ENCODE data around the gene ACP2.

ACP2 gene

DNA sequence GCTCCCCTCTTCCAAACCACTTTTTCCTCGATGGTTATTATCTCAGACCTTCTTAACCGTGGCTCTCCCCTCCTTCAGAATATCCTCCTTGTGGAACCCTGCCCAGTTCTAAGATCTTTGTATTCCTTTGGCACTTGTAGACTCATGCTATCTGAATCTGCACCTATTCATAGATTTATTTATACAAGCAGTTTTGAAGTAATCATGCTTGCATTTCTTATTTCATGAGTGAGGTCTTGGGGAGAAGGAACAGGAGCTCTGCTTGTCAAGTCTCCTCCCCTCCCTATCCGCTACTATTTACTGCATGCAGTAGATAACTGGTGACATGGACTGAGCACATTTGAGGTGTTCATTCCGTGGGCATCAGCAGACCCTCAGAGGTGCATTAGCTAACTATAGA is 15.9 kb upstream of the ACP2 start:
- Histone ChIP-seq H3K36me3 (no peaks in the 10 kb centered on the region), H3K4me3 (ENCODE audit: low read depth, low read length) (no peak overlapping the region), H3K9me3 (no peaks in the 10 kb centered on the region), H3K27me3 (no peaks in the 10 kb centered on the region), H3K4me1 (no peaks in the 10 kb centered on the region; the same call in 1 of the 2 replicates)
- no peak for DNase-seq
- TF ChIP-seq, protein P1, sequence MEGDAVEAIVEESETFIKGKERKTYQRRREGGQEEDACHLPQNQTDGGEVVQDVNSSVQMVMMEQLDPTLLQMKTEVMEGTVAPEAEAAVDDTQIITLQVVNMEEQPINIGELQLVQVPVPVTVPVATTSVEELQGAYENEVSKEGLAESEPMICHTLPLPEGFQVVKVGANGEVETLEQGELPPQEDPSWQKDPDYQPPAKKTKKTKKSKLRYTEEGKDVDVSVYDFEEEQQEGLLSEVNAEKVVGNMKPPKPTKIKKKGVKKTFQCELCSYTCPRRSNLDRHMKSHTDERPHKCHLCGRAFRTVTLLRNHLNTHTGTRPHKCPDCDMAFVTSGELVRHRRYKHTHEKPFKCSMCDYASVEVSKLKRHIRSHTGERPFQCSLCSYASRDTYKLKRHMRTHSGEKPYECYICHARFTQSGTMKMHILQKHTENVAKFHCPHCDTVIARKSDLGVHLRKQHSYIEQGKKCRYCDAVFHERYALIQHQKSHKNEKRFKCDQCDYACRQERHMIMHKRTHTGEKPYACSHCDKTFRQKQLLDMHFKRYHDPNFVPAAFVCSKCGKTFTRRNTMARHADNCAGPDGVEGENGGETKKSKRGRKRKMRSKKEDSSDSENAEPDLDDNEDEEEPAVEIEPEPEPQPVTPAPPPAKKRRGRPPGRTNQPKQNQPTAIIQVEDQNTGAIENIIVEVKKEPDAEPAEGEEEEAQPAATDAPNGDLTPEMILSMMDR (IDR thresholded peaks at IDR 0.05; ENCODE audit: low read depth, low read length): no peak

DNA sequence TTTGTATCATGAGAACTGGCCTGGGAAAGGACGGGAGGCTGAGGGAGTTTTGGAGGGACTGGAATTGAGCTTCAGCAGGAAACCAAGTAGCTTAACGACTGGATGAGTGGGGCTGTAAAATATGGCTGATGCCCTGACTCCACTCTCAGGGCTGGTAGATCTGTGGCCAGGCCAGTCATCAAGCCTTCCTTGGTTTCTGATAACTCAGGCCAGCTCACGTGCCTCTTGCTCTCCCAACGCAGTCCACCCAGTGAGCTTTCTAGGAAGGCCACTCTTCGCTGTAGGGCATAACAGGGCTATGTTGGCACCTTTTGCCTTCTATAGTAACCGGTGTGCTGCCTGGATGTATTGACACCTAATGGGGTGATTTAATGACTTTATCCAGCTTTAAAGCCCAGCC is 15.5 kb upstream of the ACP2 start:
- Histone ChIP-seq H3K4me3 (ENCODE audit: low read depth, low read length) (no peak overlapping the region), H3K36me3 (no peaks in the 10 kb centered on the region), H3K4me1 (no peaks in the 10 kb centered on the region; the same call in none of the 2 replicates), H3K9me3 (no peaks in the 10 kb centered on the region), H3K27me3 (no peaks in the 10 kb centered on the region)
- no peak for DNase-seq
- TF ChIP-seq, protein P1 (IDR thresholded peaks at IDR 0.05; ENCODE audit: low read depth, low read length): no peak

DNA sequence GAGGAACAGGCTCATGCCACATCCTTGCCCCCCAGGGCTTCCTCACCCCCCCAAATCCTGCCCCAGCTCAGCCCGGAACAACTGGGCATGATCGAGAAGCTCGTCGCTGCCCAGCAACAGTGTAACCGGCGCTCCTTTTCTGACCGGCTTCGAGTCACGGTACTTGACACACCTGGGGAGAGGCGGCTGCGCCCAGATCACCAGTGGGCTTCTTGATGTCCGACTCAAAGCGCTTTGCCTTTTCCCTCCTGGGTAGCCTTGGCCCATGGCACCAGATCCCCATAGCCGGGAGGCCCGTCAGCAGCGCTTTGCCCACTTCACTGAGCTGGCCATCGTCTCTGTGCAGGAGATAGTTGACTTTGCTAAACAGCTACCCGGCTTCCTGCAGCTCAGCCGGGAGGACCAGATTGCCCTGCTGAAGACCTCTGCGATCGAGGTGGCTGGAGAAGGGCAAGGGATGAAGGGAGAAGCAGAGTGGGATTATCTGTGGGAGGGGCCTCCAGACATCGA is 12.7 kb upstream of the ACP2 start:
- Histone ChIP-seq H3K9me3 (no peaks in the 10 kb centered on the region), H3K27me3 (no peaks in the 10 kb centered on the region), H3K4me3 (ENCODE audit: low read depth, low read length) (no peak overlapping the region), H3K36me3 (no peaks in the 10 kb centered on the region), H3K4me1 (no peaks in the 10 kb centered on the region; the same call in 1 of the 2 replicates)
- TF ChIP-seq, protein P1 (IDR thresholded peaks at IDR 0.05; ENCODE audit: low read depth, low read length): no peak
- no peak for DNase-seq

DNA sequence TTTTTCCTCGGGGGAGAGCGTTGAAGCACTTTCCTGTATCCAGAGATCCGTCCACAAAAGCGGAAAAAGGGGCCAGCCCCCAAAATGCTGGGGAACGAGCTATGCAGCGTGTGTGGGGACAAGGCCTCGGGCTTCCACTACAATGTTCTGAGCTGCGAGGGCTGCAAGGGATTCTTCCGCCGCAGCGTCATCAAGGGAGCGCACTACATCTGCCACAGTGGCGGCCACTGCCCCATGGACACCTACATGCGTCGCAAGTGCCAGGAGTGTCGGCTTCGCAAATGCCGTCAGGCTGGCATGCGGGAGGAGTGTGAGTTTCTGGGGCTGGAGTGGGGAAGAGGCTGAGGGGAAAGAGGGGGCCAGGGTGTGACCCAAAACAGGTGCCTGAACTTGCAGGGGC is 11.8 kb upstream of the ACP2 start:
- DNase-seq: no peak
- Histone ChIP-seq H3K4me3 (ENCODE audit: low read depth, low read length) (no peak overlapping the region), H3K4me1 (no peaks in the 10 kb centered on the region; the same call in 1 of the 2 replicates), H3K27me3 (no peaks in the 10 kb centered on the region), H3K9me3 (no peaks in the 10 kb centered on the region), H3K36me3 (no peaks in the 10 kb centered on the region)
- TF ChIP-seq, protein P1 (IDR thresholded peaks at IDR 0.05; ENCODE audit: low read depth, low read length): no peak

DNA sequence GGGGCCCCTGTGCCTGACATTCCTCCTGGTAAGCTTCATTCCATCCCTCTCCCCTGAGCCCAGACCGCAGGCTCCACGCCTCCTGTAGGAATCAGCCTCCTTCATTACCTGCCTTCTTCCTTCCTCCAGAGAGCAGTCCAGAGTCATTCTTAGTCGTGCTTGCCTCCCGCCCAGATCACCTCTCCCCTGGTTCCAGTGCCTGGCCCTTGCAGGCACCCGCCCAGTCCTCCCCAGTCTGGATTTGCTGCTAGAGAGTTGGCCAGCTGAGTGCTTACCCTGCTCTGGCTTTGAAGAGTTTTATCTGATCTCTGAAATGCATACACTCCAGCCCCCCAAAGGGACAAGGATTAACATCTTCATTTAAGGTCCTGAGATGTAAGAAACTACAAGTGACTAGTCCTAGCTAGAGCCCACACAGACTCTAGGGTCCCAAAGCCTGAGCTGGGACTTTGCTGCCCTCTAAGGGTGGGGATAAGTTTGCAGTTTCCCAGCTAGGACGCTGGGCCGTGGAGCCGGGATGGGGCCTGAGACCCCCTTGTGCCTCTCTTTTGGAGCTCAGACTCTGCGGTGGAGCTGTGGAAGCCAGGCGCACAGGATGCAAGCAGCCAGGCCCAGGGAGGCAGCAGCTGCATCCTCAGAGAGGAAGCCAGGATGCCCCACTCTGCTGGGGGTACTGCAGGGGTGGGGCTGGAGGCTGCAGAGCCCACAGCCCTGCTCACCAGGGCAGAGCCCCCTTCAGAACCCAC is 10.8 kb upstream of the ACP2 start:
- H3K27me3 ChIP-seq: no peaks in the 10 kb centered on the region
- no peaks in the 10 kb centered on the region for H3K9me3 ChIP-seq
- no peaks in the 10 kb centered on the region for H3K36me3 ChIP-seq
- TF ChIP-seq, protein P1 (IDR thresholded peaks at IDR 0.05; ENCODE audit: low read depth, low read length): peak; percentile 67
- peaks cover 3% of the 10 kb centered on the region for H3K4me1 ChIP-seq
- DNase-seq: peak; percentile 48
- H3K4me3 ChIP-seq (ENCODE audit: low read depth, low read length): no peak overlapping the region

DNA sequence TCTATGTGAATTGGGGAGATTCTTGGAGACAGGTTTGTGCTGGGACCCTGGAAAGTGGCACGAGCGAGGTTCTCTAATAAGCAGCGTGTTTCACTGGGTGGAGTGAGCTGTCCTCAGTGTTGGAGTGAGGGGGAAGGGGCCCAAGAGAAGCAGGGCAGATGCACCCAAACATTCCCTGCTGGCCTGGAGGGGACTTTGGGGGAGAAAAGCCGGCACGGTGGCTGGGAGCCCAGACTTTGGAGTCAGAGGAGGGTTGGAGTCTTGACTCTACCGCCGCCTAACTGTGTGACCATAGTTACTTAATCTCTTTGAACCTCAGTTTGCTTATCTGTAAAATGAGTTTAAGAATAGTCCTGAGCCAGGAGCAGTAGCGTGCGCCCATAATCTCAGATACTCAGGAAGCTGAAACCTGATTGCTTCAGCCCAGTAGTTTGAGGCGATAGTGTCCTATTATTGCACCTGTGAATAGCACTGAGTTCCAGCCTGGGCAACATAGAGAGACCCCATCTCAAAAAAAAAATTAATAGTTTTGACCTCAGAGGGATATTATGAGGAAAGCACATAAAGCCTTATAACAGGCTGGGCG is 9.8 kb upstream of the ACP2 start:
- TF ChIP-seq, protein P1 (IDR thresholded peaks at IDR 0.05; ENCODE audit: low read depth, low read length): no peak
- no peaks in the 10 kb centered on the region for H3K36me3 ChIP-seq
- peaks cover 3% of the 10 kb centered on the region for H3K4me1 ChIP-seq
- no peak overlapping the region for H3K4me3 ChIP-seq (ENCODE audit: low read depth, low read length)
- H3K27me3 ChIP-seq: no peaks in the 10 kb centered on the region
- no peaks in the 10 kb centered on the region for H3K9me3 ChIP-seq
- no peak for DNase-seq
